ENCODE results near the gene SUN2. TPM values are rescaled to one million over a fixed set of nuclear protein-coding genes. Genes with fewer than 3 reads are reported as not detected.

The SUN2 gene
- total and polyA plus RNA-seq, 10 of the 15 experiments (the other 5 are each of a cell fraction or from before 2014, with no cell fraction given) = 0.18 to 107 (median 35.9) TPM

DNA sequence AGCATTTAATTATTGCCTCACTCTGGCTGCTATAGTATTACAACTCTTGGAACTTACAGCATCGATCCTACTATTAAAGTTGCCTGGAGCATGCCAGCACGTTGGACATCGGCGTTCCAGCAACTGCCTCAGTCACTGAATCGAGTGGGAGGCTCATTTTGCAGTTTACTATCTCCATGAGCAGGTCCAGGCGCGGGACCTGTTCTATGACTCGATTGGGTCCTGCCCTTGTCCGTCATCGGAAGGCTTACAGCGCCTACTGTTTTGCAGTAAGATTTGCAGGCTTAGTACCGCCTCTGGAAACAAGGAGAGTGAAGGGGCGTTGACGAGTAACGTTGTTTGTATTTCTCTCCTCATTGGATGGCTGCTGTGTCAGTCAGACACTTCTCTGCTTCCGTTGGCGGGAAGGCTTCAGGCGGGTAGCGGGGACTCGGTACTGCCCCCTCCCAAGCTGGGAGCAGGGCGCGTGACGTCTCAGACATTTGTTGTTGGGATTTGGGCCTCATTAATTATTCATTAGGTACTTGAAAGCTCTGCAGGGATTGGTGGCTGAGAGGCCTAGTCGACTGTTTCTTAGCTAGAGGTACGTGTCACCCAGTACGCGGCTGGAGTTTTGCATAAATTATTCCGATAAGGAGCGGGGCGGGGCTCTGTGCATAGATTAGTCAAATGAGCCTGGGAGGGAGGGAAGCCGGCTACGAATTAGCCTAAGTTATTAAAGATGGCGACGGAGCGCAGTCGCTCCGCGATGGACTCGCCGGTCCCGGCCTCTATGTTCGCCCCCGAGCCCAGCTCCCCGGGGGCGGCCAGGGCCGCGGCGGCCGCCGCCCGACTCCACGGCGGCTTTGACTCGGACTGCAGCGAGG, 50.3 kb downstream of the SUN2 start, which contains the start of gene GTPBP1 (continued):
- TF ChIP-seq PRDM15 (CRISPR knock-in tag; IDR thresholded peaks at IDR 0.05) (no peak), RUNX3 (IDR thresholded peaks at IDR 0.05; ENCODE audit: low read length) (no peak), NR2C2 (IDR thresholded peaks at IDR 0.05; ENCODE audit: borderline replicate concordance, control insufficient read depth, insufficient read length, low read depth) (no peak), RAD21 (IDR thresholded peaks at IDR 0.05; ENCODE audit: insufficient read depth, low read depth, low read length) (no peak), MEF2B (IDR thresholded peaks at IDR 0.05; ENCODE audit: partially characterized antibody, poor library complexity, severe bottlenecking) (no peak), YY1 (IDR thresholded peaks at IDR 0.05; ENCODE audit: low read depth, low read length) (peak; percentile 97), EZH2 (IDR thresholded peaks at IDR 0.05; ENCODE audit: borderline replicate concordance, control insufficient read depth, low read depth, low read length) (no peak), RB1 (IDR thresholded peaks at IDR 0.05; ENCODE audit: borderline replicate concordance) (peak; percentile 95), POLR2AphosphoS5 (IDR thresholded peaks at IDR 0.05; ENCODE audit: low read length) (peak; percentile 75), RFX5 (IDR thresholded peaks at IDR 0.05; ENCODE audit: low read depth, low read length) (peak; percentile 95), CEBPB (IDR thresholded peaks at IDR 0.05; ENCODE audit: borderline replicate concordance in 1 of 2, low read depth in 2 of 2, low read length in 2 of 2) (no peak), MXI1 (IDR thresholded peaks at IDR 0.05; ENCODE audit: low read depth, low read length) (peak; percentile 73; the same call in 1 of the 2 replicates), CBFB (IDR thresholded peaks at IDR 0.05; ENCODE audit: low read depth) (no peak), NFXL1 (IDR thresholded peaks at IDR 0.05; ENCODE audit: borderline replicate concordance) (no peak), POLR2AphosphoS2 (IDR thresholded peaks at IDR 0.05; ENCODE audit: low read depth, low read length) (no peak), JUND (IDR thresholded peaks at IDR 0.05; ENCODE audit: low read depth, low read length) (no peak), KDM1A (IDR thresholded peaks at IDR 0.05; ENCODE audit: borderline replicate concordance) (no peak), GATAD2B (conservative IDR thresholded peaks at IDR 0.05; ENCODE audit: low read depth) (0 out of 2 replicates have a peak, but pooled peaks have one; percentile 1), ATF7 (IDR thresholded peaks at IDR 0.05; ENCODE audit: low read depth) (peak; percentile 82), ESRRA (IDR thresholded peaks at IDR 0.05; ENCODE audit: low read length) (no peak; the same call in 1 of the 2 replicates), ZNF622 (IDR thresholded peaks at IDR 0.05) (no peak)
- TF ChIP-seq, protein P1, sequence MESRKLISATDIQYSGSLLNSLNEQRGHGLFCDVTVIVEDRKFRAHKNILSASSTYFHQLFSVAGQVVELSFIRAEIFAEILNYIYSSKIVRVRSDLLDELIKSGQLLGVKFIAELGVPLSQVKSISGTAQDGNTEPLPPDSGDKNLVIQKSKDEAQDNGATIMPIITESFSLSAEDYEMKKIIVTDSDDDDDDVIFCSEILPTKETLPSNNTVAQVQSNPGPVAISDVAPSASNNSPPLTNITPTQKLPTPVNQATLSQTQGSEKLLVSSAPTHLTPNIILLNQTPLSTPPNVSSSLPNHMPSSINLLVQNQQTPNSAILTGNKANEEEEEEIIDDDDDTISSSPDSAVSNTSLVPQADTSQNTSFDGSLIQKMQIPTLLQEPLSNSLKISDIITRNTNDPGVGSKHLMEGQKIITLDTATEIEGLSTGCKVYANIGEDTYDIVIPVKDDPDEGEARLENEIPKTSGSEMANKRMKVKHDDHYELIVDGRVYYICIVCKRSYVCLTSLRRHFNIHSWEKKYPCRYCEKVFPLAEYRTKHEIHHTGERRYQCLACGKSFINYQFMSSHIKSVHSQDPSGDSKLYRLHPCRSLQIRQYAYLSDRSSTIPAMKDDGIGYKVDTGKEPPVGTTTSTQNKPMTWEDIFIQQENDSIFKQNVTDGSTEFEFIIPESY (IDR thresholded peaks at IDR 0.05) = no peak; the same call in 1 of the 2 replicates
- TF ChIP-seq, protein P2, sequence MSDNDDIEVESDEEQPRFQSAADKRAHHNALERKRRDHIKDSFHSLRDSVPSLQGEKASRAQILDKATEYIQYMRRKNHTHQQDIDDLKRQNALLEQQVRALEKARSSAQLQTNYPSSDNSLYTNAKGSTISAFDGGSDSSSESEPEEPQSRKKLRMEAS (IDR thresholded peaks at IDR 0.05; ENCODE audit: low read depth, low read length) = no peak; the same call in 1 of the 2 replicates

All from GM12878 (cell line).